ENCODE data around the gene GFER. TPM values are rescaled to one million over a fixed set of nuclear protein-coding genes. Genes with fewer than 3 reads are reported as not detected.

GFER gene
- total and polyA plus RNA-seq, 7 experiments from 2014 or later: 14.0 to 30.8 (median 19.6) TPM

- no peak for DNase-seq
- CTCF ChIA-PET: interaction anchor here (0.6 kb wide), 1 partner anchor 19 kb away, joined by 3 read pairs; no protein-coding TSS in a partner anchor
- Histone ChIP-seq H3K9me3 (ENCODE audit: control insufficient read depth in 2 of 3, low read length in 3 of 3) (no peaks in the 10 kb centered on the region), H3K27ac (ENCODE audit: low read depth, low read length) (no peak overlapping the region), H3K4me3 (ENCODE audit: low read length) (no peak overlapping the region), H3K4me1 (ENCODE audit: control insufficient read depth in 2 of 2, insufficient read depth in 2 of 2, low read length in 2 of 2) (peaks cover 36 to 38% of the 10 kb centered on the region in 2 donors), H3K27me3 (ENCODE audit: control insufficient read depth in 2 of 2, insufficient read depth in 2 of 2, low read length in 2 of 2) (no peaks in the 10 kb centered on the region), H3K36me3 (ENCODE audit: control insufficient read depth in 2 of 3, insufficient read depth in 3 of 3, low read length in 3 of 3) (peaks cover 0 to 30% (median 5%) of the 10 kb centered on the region in 3 experiments)
- H3K4me1 Mint-ChIP-seq: peaks cover 22 to 48% (median 35%) of the 10 kb centered on the region in 7 donors
- peak overlapping the region in 1 of 9 donors; percentile 77 for H3K27ac Mint-ChIP-seq
- H3K36me3 Mint-ChIP-seq: peaks cover 0 to 12% (median 0%) of the 10 kb centered on the region in 5 donors
- intact Hi-C loops (cut with micrococcal nuclease): loop anchor here in 1 of 2 donors (5.0 kb wide), 1 partner anchor 42 kb away; the partner anchor contains the start of genes NTHL1 and TSC2
- no peaks in the 10 kb centered on the region for H3K9me3 Mint-ChIP-seq
- H3K4me3 Mint-ChIP-seq: peak overlapping the region in 1 of 10 donors; percentile 87
- H3K27me3 Mint-ChIP-seq: no peaks in the 10 kb centered on the region
- POLR2A ChIA-PET: interaction anchor here (1.9 to 2.4 kb wide), 2 partner anchors 41 to 150 kb away, joined by 5 to 7 read pairs; partner anchors contain the start of genes RPS2 and TRAF7
- ATAC-seq: no peak
Observed at GRCh38 chr16:2005646-2006045, 21.7 kb downstream of the GFER start.

GRCh38 chr16:2006317-2006716 lies 22.3 kb downstream of the GFER start:
- Histone ChIP-seq H3K4me1 (ENCODE audit: control insufficient read depth in 2 of 2, insufficient read depth in 2 of 2, low read length in 2 of 2) (peaks cover 36 to 38% of the 10 kb centered on the region in 2 donors), H3K27ac (ENCODE audit: low read depth, low read length) (no peak overlapping the region), H3K27me3 (ENCODE audit: control insufficient read depth in 2 of 2, insufficient read depth in 2 of 2, low read length in 2 of 2) (no peaks in the 10 kb centered on the region), H3K4me3 (ENCODE audit: low read length) (no peak overlapping the region), H3K36me3 (ENCODE audit: control insufficient read depth in 2 of 3, insufficient read depth in 3 of 3, low read length in 3 of 3) (peaks cover 0 to 23% (median 5%) of the 10 kb centered on the region in 3 experiments), H3K9me3 (ENCODE audit: control insufficient read depth in 2 of 3, low read length in 3 of 3) (no peaks in the 10 kb centered on the region)
- ChIA-PET CTCF (no interaction called here), POLR2A (no interaction called here)
- H3K4me3 Mint-ChIP-seq: peak overlapping the region in 4 of 10 donors; percentile 35 to 87 (median 69)
- DNase-seq: no peak
- H3K27ac Mint-ChIP-seq: peak overlapping the region in 2 of 9 donors; percentile 49 to 77
- peaks cover 0 to 10% (median 0%) of the 10 kb centered on the region in 5 donors for H3K36me3 Mint-ChIP-seq
- peaks cover 22 to 48% (median 35%) of the 10 kb centered on the region in 7 donors for H3K4me1 Mint-ChIP-seq
- H3K9me3 Mint-ChIP-seq: no peaks in the 10 kb centered on the region
- no peak for ATAC-seq
- intact Hi-C loops (cut with micrococcal nuclease): loop anchor here in 1 of 2 donors (5.0 kb wide), 1 partner anchor 41 kb away; the partner anchor contains the start of genes NTHL1 and TSC2
- H3K27me3 Mint-ChIP-seq: no peaks in the 10 kb centered on the region

GRCh38 chr16:2007081-2007836 lies 23.3 kb downstream of the GFER start:
- intact Hi-C loops (cut with micrococcal nuclease): loop anchor here in 1 of 2 donors (5.0 kb wide), 1 partner anchor 40 kb away; the partner anchor contains the start of genes NTHL1 and TSC2
- no peaks in the 10 kb centered on the region for H3K27me3 ChIP-seq (ENCODE audit: control insufficient read depth in 2 of 2, insufficient read depth in 2 of 2, low read length in 2 of 2)
- peaks cover 0 to 10% (median 0%) of the 10 kb centered on the region in 5 donors for H3K36me3 Mint-ChIP-seq
- H3K36me3 ChIP-seq (ENCODE audit: control insufficient read depth in 2 of 3, insufficient read depth in 3 of 3, low read length in 3 of 3): peaks cover 0 to 14% (median 0%) of the 10 kb centered on the region in 3 experiments
- DNase-seq (no peak), ATAC-seq (no peak)
- ChIA-PET CTCF (interaction anchor here (1.3 kb wide), 1 partner anchor 146 kb away, joined by 3 read pairs; no protein-coding TSS in a partner anchor), POLR2A (interaction anchor here (0.6 to 2.9 kb wide), 6 partner anchors 15 to 492 kb away, joined by 3 to 30 read pairs (median 6); partner anchors contain the start of genes RPS2, TBL3 and TRAF7)
- H3K4me3 ChIP-seq (ENCODE audit: low read length): peak overlapping the region; percentile 3
- H3K4me3 Mint-ChIP-seq: peak overlapping the region; percentile 72 to 93 (median 87)
- H3K4me1 Mint-ChIP-seq: peaks cover 22 to 48% (median 35%) of the 10 kb centered on the region in 7 donors
- peaks cover 36 to 38% of the 10 kb centered on the region in 2 donors for H3K4me1 ChIP-seq (ENCODE audit: control insufficient read depth in 2 of 2, insufficient read depth in 2 of 2, low read length in 2 of 2)
- no peaks in the 10 kb centered on the region for H3K27me3 Mint-ChIP-seq
- H3K27ac ChIP-seq (ENCODE audit: low read depth, low read length): peak overlapping the region; percentile 86
- peak overlapping the region in 7 of 9 donors; percentile 3 to 76 (median 45) for H3K27ac Mint-ChIP-seq
- no peaks in the 10 kb centered on the region for H3K9me3 Mint-ChIP-seq
- H3K9me3 ChIP-seq (ENCODE audit: control insufficient read depth in 2 of 3, low read length in 3 of 3): no peaks in the 10 kb centered on the region

GRCh38 chr16:2008009-2008526 lies 24.1 kb downstream of the GFER start:
- Histone ChIP-seq H3K4me1 (ENCODE audit: control insufficient read depth in 2 of 2, insufficient read depth in 2 of 2, low read length in 2 of 2) (peaks cover 36 to 38% of the 10 kb centered on the region in 2 donors), H3K36me3 (ENCODE audit: control insufficient read depth in 2 of 3, insufficient read depth in 3 of 3, low read length in 3 of 3) (peaks cover 0 to 6% (median 0%) of the 10 kb centered on the region in 3 experiments), H3K27ac (ENCODE audit: low read depth, low read length) (peak overlapping the region; percentile 86), H3K9me3 (ENCODE audit: control insufficient read depth in 2 of 3, low read length in 3 of 3) (no peaks in the 10 kb centered on the region), H3K4me3 (ENCODE audit: low read length) (peak overlapping the region; percentile 69), H3K27me3 (ENCODE audit: control insufficient read depth in 2 of 2, insufficient read depth in 2 of 2, low read length in 2 of 2) (no peaks in the 10 kb centered on the region)
- H3K9me3 Mint-ChIP-seq: no peaks in the 10 kb centered on the region
- peak overlapping the region; percentile 60 to 94 (median 76) for H3K27ac Mint-ChIP-seq
- peaks cover 0 to 8% (median 0%) of the 10 kb centered on the region in 5 donors for H3K36me3 Mint-ChIP-seq
- peak overlapping the region; percentile 72 to 93 (median 87) for H3K4me3 Mint-ChIP-seq
- ATAC-seq: no peak
- ChIA-PET CTCF (interaction anchor here (1.3 kb wide), 1 partner anchor 145 kb away, joined by 3 read pairs; no protein-coding TSS in a partner anchor), POLR2A (interaction anchor here (0.6 to 2.9 kb wide), 9 partner anchors 12 to 217 kb away, joined by 3 to 30 read pairs (median 4); partner anchors contain the start of genes MLST8, RPS2, TBL3 and TRAF7)
- DNase-seq: no peak
- H3K27me3 Mint-ChIP-seq: no peaks in the 10 kb centered on the region
- peaks cover 22 to 48% (median 35%) of the 10 kb centered on the region in 7 donors for H3K4me1 Mint-ChIP-seq
- intact Hi-C loops (cut with micrococcal nuclease): loop anchor here in 1 of 2 donors (2.0 to 5.0 kb wide), 2 partner anchors 39 to 43 kb away; partner anchors contain the start of genes NTHL1, RPS2 and TSC2

GRCh38 chr16:2008631-2009163 lies 24.7 kb downstream of the GFER start:
- Histone ChIP-seq H3K4me3 (ENCODE audit: low read length) (peak overlapping the region; percentile 69), H3K4me1 (ENCODE audit: control insufficient read depth in 2 of 2, insufficient read depth in 2 of 2, low read length in 2 of 2) (peaks cover 36 to 37% of the 10 kb centered on the region in 2 donors), H3K36me3 (ENCODE audit: control insufficient read depth in 2 of 3, insufficient read depth in 3 of 3, low read length in 3 of 3) (no peaks in the 10 kb centered on the region), H3K9me3 (ENCODE audit: control insufficient read depth in 2 of 3, low read length in 3 of 3) (no peaks in the 10 kb centered on the region), H3K27ac (ENCODE audit: low read depth, low read length) (peak overlapping the region; percentile 86), H3K27me3 (ENCODE audit: control insufficient read depth in 2 of 2, insufficient read depth in 2 of 2, low read length in 2 of 2) (no peaks in the 10 kb centered on the region)
- Mint-ChIP-seq H3K4me3 (peak overlapping the region; percentile 72 to 93 (median 87)), H3K27me3 (no peaks in the 10 kb centered on the region), H3K27ac (peak overlapping the region; percentile 60 to 94 (median 76)), H3K36me3 (peaks cover 0 to 8% (median 0%) of the 10 kb centered on the region in 5 donors), H3K9me3 (no peaks in the 10 kb centered on the region), H3K4me1 (peaks cover 22 to 48% (median 35%) of the 10 kb centered on the region in 7 donors)
- no peak for ATAC-seq
- CTCF ChIA-PET: interaction anchor here (0.8 to 1.3 kb wide), 2 partner anchors 144 to 208 kb away, joined by 3 read pairs; no protein-coding TSS in a partner anchor
- DNase-seq: peak in 1 of 9 donors; percentile 35
- intact Hi-C loops (cut with micrococcal nuclease): loop anchor here (1.0 to 5.0 kb wide), 9 partner anchors 15 to 421 kb away; partner anchors contain the start of genes NTHL1 (in 2 of the 2), RPS2 (in 2 of the 2), TSC2 (in 2 of the 2) and CCNF (in 1 of the 2)
- POLR2A ChIA-PET: interaction anchor here (0.6 to 2.9 kb wide), 14 partner anchors 13 to 480 kb away, joined by 3 to 30 read pairs (median 4); partner anchors contain the start of genes GFER, MLST8, NDUFB10 and RPS2
